ENCODE data around the gene FKBP5.

- no peak for TF ChIP-seq CTCF (IDR thresholded peaks at IDR 0.05)
- no peak for TF ChIP-seq POLR2A (IDR thresholded peaks at IDR 0.05)
- TF ChIP-seq POLR2AphosphoS5 (IDR thresholded peaks at IDR 0.05), result no peak
- TF ChIP-seq EP300 (IDR thresholded peaks at IDR 0.05), result no peak
These were observed 48.6 kb downstream of the FKBP5 start for GRCh38 chr6:35640017-35640664.
